ELF-1 (cell line): ENCODE measurements around the gene DNAAF9.
A peak's percentile ranks its signal among the peaks of the same experiment; 100 is the strongest.
"Not testable (repeated sequence)": the region's sequence is repeated elsewhere in the genome, so short reads cannot be mapped to it uniquely, and the experiment has no call there.

Experiments
- DNase-seq: peaks from one replicate; pipeline ENCODE4 v3.0.0-alpha.2; 2016; ENCODE audit warnings: low read depth, low spot score

The DNAAF9 gene

GRCh38 chr20:3407040-3407770 is at the start of gene DNAAF9:
DNAAF9 (minus strand) TSS chr20:3407669; CDS start chr20:3407557, 112 bp downstream.
- DNase-seq, result peak; percentile 55

DNA sequence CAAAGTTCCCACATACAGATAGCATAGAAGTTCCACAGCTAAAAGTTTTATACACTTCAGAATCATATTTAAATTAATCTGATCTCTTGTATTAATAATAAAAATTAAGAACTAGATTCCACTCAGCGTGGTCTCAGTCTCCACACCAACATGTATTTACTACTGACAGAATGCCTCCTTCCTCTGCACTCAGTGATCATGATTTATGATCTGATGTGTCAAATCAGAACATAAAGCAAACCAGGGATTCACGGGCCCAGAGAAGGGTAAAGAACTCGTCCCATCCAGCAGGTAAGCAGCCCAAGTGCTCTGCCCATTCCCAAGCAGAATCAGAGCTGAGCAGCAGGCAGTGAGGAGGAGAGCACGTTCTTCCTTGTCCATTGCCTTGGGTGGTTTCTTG is 49.2 kb upstream of the DNAAF9 start:
- DNase-seq, result no peak

- no peak for DNase-seq
These were observed 47.4 kb upstream of the DNAAF9 start for GRCh38 chr20:3454831-3455230.

- no peak for DNase-seq
These were observed 45.2 kb upstream of the DNAAF9 start for GRCh38 chr20:3452690-3453089.

DNA sequence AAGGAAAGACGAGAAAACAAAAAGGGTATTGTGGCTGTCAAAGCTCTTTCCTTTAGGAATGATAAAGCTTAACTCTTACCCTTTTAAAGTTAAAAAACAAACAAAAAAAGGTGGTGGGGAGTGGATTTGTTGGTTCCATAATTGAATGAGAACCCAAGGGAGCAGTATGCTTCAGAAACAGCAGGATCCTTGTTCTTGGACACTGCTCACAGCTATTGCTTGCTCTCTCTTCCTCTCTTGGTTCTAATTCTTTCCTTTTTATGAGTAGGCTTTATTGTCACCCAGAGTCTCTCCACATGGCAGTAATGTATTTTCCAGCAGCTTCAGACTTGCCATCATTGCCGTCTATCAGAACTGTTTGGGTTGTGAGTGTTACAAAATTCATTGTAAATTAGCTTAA is 44.7 kb upstream of the DNAAF9 start:
- DNase-seq, result no peak

- no peak for DNase-seq
These were observed 41.9 kb upstream of the DNAAF9 start for GRCh38 chr20:3449319-3449718.

DNA sequence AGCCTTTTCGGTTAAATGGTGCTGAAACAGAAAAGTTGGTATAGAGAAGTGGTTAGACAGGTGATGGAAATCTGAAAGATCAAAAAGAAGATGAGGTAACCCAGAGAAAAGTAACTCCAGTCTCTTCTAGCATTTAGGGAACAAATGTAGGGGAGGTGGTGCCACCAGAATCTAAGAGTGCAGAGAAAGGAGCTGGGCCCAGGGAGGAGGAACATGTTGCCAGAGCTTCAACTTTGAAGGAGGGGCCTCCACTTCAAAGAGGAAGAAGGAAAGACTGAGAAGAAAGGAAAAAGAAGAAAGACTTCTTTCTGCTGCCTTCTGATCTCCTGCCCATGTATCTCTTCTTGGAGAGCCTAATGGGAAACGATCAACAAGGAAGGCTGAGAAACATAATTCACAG is 39.9 kb upstream of the DNAAF9 start:
- DNase-seq, result no peak

- DNase-seq, result no peak
These were observed 39.3 kb upstream of the DNAAF9 start for GRCh38 chr20:3446779-3447178.

DNA sequence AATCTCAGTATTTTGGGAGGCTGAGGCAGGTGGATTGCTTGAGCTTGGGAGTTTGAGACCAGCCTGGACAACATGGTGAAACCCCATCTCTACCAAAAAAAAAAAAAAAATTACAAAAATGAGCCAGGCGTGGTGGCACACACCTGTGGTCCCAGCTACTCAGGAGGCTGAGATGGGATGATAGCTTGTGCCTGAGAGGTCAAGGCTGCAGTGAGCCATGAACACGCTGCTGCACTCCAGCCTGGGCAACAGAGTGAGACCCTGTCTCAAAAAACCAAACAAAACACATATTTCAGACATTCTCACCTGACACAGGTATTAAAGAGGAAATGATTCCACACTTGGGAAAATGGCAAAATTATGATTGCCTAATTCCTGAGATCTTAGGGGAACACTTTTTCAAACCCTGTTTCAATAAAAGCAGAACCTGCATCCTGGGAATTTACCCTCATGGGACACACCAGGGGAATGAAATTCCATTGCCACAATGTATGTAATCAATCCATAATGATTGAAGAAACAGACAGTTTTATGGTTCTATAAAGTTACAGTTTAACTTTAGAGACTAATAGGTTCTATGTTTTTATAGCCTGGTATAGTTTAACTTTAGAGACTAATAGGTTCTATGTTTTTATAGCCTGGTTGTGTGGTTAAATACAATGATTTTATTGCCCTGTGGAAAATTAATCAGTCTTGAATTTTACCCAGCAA is 29.6 kb upstream of the DNAAF9 start:
- DNase-seq, result no peak

DNA sequence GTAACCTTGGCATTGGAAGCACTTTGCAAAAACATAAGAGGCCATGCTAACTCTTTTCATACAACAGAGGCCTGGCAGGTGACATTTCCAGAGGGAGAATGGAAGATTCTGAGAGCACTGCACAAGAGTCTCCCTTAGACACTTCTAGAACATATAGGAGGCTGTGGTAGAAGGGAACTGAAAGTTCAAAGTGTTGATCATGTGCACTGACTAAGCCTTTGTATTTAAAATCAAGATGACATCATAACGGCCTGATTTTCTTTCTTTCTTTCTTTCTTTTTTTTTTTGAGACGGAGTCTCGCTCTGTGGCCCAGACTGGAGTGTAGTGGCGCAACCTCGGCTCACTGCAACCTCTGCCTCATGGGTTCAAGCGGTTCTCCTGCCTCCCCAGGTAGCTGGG is 26.8 kb upstream of the DNAAF9 start:
- DNase-seq, result no peak

DNA sequence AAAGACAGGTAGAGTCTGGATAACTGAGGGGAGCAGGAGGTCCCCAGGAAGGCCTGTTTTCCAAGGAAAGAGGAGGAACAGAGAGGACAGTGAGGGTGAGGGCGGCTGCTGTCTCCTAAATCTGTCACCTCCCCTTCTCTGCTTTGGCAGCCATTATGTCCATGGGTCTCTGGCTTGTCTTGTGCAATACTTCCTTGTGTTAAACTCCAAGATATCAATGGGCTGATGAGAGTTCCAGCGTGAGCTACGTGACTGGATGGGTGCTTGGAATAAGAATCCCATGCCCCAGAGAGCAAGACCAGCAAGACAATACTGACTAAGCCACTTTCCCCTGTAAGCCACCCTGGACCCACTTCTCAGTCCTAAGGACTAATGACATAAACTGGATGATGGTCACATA is 26.3 kb upstream of the DNAAF9 start:
- DNase-seq, result no peak

- no peak for DNase-seq
These were observed 25.4 kb upstream of the DNAAF9 start for GRCh38 chr20:3432844-3433243.

- DNase-seq, result no peak
These were observed 23.6 kb upstream of the DNAAF9 start for GRCh38 chr20:3431109-3431508.

DNA sequence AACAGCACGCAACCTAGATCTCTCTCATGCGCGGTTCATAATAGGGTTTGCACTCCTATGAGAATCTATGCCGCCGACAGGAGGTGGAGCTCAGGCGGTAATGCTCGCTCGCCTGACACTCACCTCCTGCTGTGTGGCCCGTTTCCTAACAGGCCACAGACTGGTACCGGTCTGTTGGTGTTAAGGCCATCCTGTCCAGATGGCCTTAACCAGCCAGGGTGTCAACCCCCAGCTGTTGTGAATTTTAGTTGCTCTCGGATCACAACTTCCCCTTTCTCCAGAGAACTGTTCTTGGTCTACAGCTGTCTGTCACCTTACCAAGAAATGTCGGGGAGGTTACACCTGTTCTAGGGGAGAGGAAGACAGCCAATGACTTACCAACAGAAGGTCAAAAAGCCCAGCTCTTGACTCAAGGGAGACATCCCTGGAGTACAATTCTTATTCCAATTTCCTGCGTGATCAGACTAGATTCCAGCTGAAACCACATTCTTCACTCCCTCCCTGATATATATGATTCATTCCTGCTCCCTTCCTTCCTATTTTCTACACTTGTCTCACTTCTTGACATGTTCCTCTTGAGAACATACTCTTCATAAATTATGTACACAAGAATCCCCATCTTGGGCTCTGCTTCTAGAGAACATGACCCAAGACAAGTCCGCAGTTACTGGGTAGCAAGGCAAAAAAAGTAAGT is 23.1 kb upstream of the DNAAF9 start:
- no peak for DNase-seq

DNA sequence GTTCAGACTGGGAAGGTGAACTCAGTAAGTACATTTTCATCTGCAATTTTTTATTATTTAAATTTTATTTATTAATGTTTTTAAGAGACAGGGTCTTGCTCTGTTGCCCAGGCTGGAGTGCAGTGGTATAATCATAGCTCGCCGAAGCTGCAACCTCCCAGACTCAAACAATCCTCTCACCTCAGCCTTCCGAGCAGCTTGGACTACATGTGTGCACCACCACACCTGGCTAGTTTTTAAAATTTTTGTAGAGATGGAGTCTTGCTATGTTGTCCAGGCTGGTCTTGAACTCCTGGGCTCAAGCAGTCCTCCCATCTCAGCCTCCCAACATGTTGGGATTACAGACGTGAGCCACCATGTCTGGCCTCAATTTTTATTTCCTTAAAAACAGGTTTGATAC is 19.3 kb upstream of the DNAAF9 start:
- not testable (repeated sequence) for DNase-seq

DNA sequence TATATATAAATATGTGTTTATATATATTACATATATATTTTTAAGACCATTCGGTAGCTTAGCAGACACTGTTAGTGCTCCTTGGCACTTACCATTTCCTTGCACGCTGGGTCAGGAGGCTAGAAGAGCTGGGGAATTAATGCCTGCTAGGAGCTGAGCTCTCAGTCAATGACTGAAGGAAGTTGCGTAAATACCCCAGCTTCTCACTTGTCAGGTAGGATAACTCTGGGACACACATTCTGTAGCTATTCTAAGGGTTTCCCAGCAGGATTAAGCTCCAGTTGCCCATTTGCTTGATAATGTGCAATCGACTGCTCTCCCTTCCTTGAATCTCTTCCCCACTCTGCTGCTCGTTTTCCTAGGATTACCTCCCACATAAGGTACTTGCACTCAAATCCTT is 15.7 kb upstream of the DNAAF9 start:
- DNase-seq, result no peak

DNA sequence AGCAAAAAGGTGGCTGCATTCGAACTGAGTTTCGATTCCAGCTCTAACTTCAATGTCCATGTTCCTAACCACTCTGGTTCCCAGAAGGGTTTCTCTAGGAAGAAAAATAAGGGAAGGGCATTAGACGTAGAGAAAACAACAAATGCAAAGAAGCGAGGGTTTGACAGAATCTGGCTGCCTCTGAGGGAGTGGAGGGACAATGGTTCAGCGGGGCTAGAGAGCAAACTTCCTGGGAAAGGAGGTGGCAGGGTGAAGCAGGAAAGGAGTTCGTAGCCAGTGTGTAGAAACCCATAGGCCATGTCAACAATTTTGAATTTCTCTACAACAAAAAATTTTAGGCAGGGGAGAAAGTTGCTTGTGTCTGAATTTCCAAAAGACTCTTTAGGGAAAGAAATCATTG is 14.5 kb upstream of the DNAAF9 start:
- no peak for DNase-seq

DNA sequence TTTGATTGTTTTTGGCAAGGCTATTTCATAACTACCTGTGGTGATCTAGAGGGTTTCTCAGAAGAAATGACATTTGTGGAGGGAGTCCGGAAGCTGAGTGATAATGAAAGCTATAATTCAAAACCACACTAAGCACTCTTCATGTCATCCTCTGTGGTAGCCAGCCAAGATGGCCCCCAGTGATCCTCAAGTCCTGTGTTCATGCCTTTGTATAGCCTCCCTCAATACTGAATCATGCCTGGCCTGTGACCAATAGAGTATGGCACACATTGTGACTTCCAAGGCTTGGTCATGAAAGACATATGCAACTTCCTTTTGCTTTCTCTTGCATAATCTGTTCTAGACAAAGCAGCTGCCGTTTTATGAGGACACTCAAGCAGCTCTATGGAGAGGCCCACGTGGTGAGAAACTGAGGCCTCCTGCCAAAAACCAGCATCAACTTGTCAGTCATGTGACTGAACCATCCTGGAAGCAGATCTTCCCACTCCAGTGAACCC is 12.8 kb upstream of the DNAAF9 start:
- DNase-seq, result no peak

- not testable (repeated sequence) for DNase-seq
These were observed 10.7 kb upstream of the DNAAF9 start for GRCh38 chr20:3418161-3418560.

GRCh38 chr20:3414122-3414521 is 6.7 kb upstream of the DNAAF9 start:
- DNase-seq, result no peak

DNA sequence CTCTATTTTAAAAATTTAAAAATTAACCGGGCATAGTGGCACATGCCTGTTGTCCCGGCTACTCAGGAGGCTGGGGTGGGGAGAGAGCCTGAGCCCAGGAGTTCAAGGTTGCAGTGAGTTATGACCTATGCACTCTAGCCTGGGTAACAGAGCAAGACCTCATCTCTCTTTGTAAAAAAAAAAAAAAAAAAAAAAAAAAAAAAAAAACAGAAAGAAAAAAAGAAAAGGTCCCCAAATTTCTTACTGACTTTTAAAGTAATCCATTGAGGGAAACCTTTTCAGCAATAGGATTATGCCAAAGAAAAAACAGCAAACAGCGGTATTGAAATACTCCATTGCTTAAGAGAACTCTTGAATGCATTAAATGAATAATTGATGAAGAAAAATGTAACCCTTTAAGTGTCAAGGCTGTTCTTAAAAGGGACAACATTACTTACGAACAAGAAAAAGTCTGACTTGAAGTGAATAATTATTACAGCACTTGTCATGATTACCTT is 6.0 kb upstream of the DNAAF9 start:
- no peak for DNase-seq
